Neural cell (in vitro differentiated cells): ENCODE measurements around the gene DAGLB. TPM values are rescaled to one million over a fixed set of nuclear protein-coding genes. Genes with fewer than 3 reads are reported as not detected.

Experiments
- H2AFZ ChIP-seq: fragments of 200-600, 300-800 bp; sonication (generic), shearing (Covaris generic); 2 replicates; pipeline ENCODE4 v1.6.0; 2014; ENCODE audit warnings: low read depth, mild to moderate bottlenecking, antibody characterized with exemption, low read length, moderate library complexity
- H3F3A ChIP-seq: fragments of 200-600 bp; shearing (Covaris generic); 2 replicates; pipeline ENCODE4 v1.6.1; 2016; ENCODE audit warnings: mild to moderate bottlenecking, moderate library complexity, mixed read lengths, antibody characterized with exemption, low read length; ENCODE audit not compliant: insufficient read depth, poor library complexity, severe bottlenecking
- H3K27ac ChIP-seq: fragments of 200-600, 300-800 bp; sonication (generic), shearing (Covaris generic); 2 replicates; pipeline ENCODE4 v1.5.1; 2014; ENCODE audit warnings: mild to moderate bottlenecking, low read length, moderate library complexity
- H3K27me3 ChIP-seq: fragments of 300-800, 200-600 bp; sonication (generic), shearing (Covaris generic); 2 replicates; pipeline ENCODE4 v1.6.0; 2014; ENCODE audit warnings: mild to moderate bottlenecking, low read depth, low read length, moderate library complexity; ENCODE audit not compliant: insufficient read depth
- H3K36me3 ChIP-seq: fragments of 300-800, 200-600 bp; sonication (generic), shearing (Covaris generic); 2 replicates; pipeline ENCODE4 v1.5.1; 2014; ENCODE audit warnings: mild to moderate bottlenecking, antibody characterized with exemption, low read length, moderate library complexity; ENCODE audit not compliant: insufficient read depth
- H3K4me2 ChIP-seq: fragments of 300-800, 200-600 bp; sonication (generic), shearing (Covaris generic); 2 replicates; pipeline ENCODE4 v1.6.0; 2014; ENCODE audit warnings: mild to moderate bottlenecking, low read length
- H3K4me3 ChIP-seq: fragments of 300-800, 200-600 bp; sonication (generic), shearing (Covaris generic); 2 replicates; pipeline ENCODE4 v1.5.1; 2014; ENCODE audit warnings: mild to moderate bottlenecking, low read length, moderate library complexity
- H3K79me2 ChIP-seq: fragments of 200-600 bp; shearing (Covaris generic); replicated peaks from 2 replicates; pipeline ENCODE4 v1.6.0; 2014; ENCODE audit warnings: mild to moderate bottlenecking, low read length, moderate library complexity; ENCODE audit not compliant: insufficient read depth
- H3K9ac ChIP-seq: fragments of 300-800, 200-600 bp; sonication (generic), shearing (Covaris generic); 2 replicates; pipeline ENCODE4 v1.6.1; 2016; ENCODE audit warnings: mild to moderate bottlenecking, low read length, mixed read lengths
- H3K9me2 ChIP-seq: fragments of 200-600 bp; shearing (Covaris generic); 2 replicates; pipeline ENCODE4 v1.6.1; 2016; ENCODE audit warnings: mild to moderate bottlenecking, low read length, mixed read lengths; ENCODE audit not compliant: insufficient read depth
- H3K9me3 ChIP-seq: fragments of 200-600, 300-800 bp; sonication (generic), shearing (Covaris generic); 2 replicates; pipeline ENCODE4 v1.6.1; 2016; ENCODE audit warnings: mild to moderate bottlenecking, mixed run types, low read length, moderate library complexity, mixed read lengths
- H4K20me1 ChIP-seq: fragments of 200-600 bp; shearing (Covaris generic); 2 replicates; pipeline ENCODE4 v1.6.1; 2016; ENCODE audit warnings: mild to moderate bottlenecking, mixed run types; ENCODE audit not compliant: insufficient read depth
- CTCF ChIP-seq: fragments of 450-650 bp; IDR thresholded peaks from 2 replicates; pipeline ENCODE4 v1.5.1; 2014; ENCODE audit warnings: antibody characterized with exemption, mild to moderate bottlenecking, moderate library complexity; ENCODE audit not compliant: poor library complexity, severe bottlenecking
- EP300 ChIP-seq: fragments of 450-650 bp; conservative IDR thresholded peaks from 2 replicates; pipeline ENCODE4 v1.6.1; 2014; ENCODE audit warnings: antibody characterized with exemption, mild to moderate bottlenecking, moderate library complexity; ENCODE audit not compliant: poor library complexity, severe bottlenecking
- EZH2 ChIP-seq: fragments of 200-600, 300-800 bp; shearing (Covaris generic), sonication (generic); IDR thresholded peaks from 2 replicates; pipeline ENCODE4 v1.6.1; 2014; ENCODE audit warnings: antibody characterized with exemption, low read length, borderline replicate concordance, mild to moderate bottlenecking; ENCODE audit not compliant: insufficient read depth, poor library complexity, severe bottlenecking
- MXI1 ChIP-seq: fragments of 450-650 bp; conservative IDR thresholded peaks from 2 replicates; pipeline ENCODE4 v1.6.1; 2014; ENCODE audit warnings: antibody characterized with exemption, mild to moderate bottlenecking; ENCODE audit not compliant: poor library complexity, severe bottlenecking
- POLR2AphosphoS5 ChIP-seq: IDR thresholded peaks from 2 replicates; pipeline ENCODE4 v1.6.1; 2012
- RAD21 ChIP-seq: fragments of 450-650 bp; conservative IDR thresholded peaks from 2 replicates; pipeline ENCODE4 v1.6.1; 2014; ENCODE audit warnings: antibody characterized with exemption, mild to moderate bottlenecking, moderate library complexity
- REST ChIP-seq: IDR thresholded peaks from 2 replicates; pipeline ENCODE4 v1.6.1; 2012; ENCODE audit warnings: borderline replicate concordance
- SMC3 ChIP-seq: fragments of 450-650 bp; conservative IDR thresholded peaks from 2 replicates; pipeline ENCODE4 v1.6.1; 2014; ENCODE audit warnings: antibody characterized with exemption, mild to moderate bottlenecking, moderate library complexity; ENCODE audit not compliant: poor library complexity
- TAF1 ChIP-seq: IDR thresholded peaks from 2 replicates; pipeline ENCODE4 v1.6.1; 2012; ENCODE audit warnings: low read depth
- polyA plus RNA-seq: library from polyadenylated mRNA; depleted of rRNA; stranded (reverse); fragments of >200 nt; gene quantifications from 2 replicates; pipeline ENCODE4 v1.2.3, GENCODE V29; 2014

DAGLB gene
- polyA plus RNA-seq, 1 donor from 2014 or later, result 32.3 TPM

- Histone ChIP-seq H3K9me2 (no peaks in the 10 kb centered on the region), H3K4me2 (no peak overlapping the region), H3K4me3 (no peak overlapping the region), H3K9ac (no peak overlapping the region), H4K20me1 (peaks cover 3% of the 10 kb centered on the region), H3K36me3 (peaks cover 8% of the 10 kb centered on the region), H3F3A (no peaks in the 10 kb centered on the region), H3K9me3 (no peaks in the 10 kb centered on the region), H3K27ac (no peak overlapping the region), H3K27me3 (no peaks in the 10 kb centered on the region), H2AFZ (no peak overlapping the region), H3K79me2 (peaks cover 37% of the 10 kb centered on the region)
- TF ChIP-seq MXI1, result no peak
- no peak for TF ChIP-seq POLR2AphosphoS5
- TF ChIP-seq EZH2, result no peak
- no peak for TF ChIP-seq SMC3
- no peak for TF ChIP-seq EP300
- TF ChIP-seq REST, result no peak
- TF ChIP-seq TAF1, result no peak
- TF ChIP-seq CTCF, result no peak
- no peak for TF ChIP-seq RAD21
Observed at GRCh38 chr7:6440381-6440780, 7.4 kb downstream of the DAGLB start.

GRCh38 chr7:6438427-6438826 lies 9.3 kb downstream of the DAGLB start:
- H3K27ac ChIP-seq, result no peak overlapping the region
- H3K4me3 ChIP-seq, result no peak overlapping the region
- H3F3A ChIP-seq, result no peaks in the 10 kb centered on the region
- no peaks in the 10 kb centered on the region for H3K27me3 ChIP-seq
- H3K79me2 ChIP-seq, result peaks cover 21% of the 10 kb centered on the region
- H3K9me3 ChIP-seq, result no peaks in the 10 kb centered on the region
- H4K20me1 ChIP-seq, result peaks cover 3% of the 10 kb centered on the region
- H3K9me2 ChIP-seq, result no peaks in the 10 kb centered on the region
- H3K4me2 ChIP-seq, result no peak overlapping the region
- TF ChIP-seq MXI1 (no peak), EZH2 (no peak), RAD21 (no peak), REST (no peak), CTCF (no peak), POLR2AphosphoS5 (no peak), TAF1 (no peak)
- peaks cover 8% of the 10 kb centered on the region for H3K36me3 ChIP-seq
- H2AFZ ChIP-seq, result no peak overlapping the region
- no peak overlapping the region for H3K9ac ChIP-seq
